Astrocyte of the cerebellum (primary cell): Measurements from ENCODE around the gene KRT82.
"Not testable (repeated sequence)": the region's sequence is repeated elsewhere in the genome, so short reads cannot be mapped to it uniquely, and the experiment has no call there.

Experiments
- DNase-seq: peaks from one replicate; pipeline ENCODE4 v3.0.0-alpha.2; 2011; ENCODE audit warnings: low read depth
- H3K4me3 ChIP-seq: 2 replicates; pipeline ENCODE4 v1.5.1; 2011; ENCODE audit warnings: mild to moderate bottlenecking, low read depth, low read length, moderate library complexity
- in situ Hi-C: cut with HindIII; loops from 2 replicates; pipeline ENCODE4 v1.10.0; 2017; ENCODE audit warnings: low sequenced_read_pairs
- TF ChIP-seq, protein P1 (sequence below): IDR thresholded peaks from 2 replicates; pipeline ENCODE4 v1.5.1; 2012; ENCODE audit warnings: low read length, low read depth, moderate library complexity, mild to moderate bottlenecking; ENCODE audit errors: missing control alignments

The KRT82 gene

DNA sequence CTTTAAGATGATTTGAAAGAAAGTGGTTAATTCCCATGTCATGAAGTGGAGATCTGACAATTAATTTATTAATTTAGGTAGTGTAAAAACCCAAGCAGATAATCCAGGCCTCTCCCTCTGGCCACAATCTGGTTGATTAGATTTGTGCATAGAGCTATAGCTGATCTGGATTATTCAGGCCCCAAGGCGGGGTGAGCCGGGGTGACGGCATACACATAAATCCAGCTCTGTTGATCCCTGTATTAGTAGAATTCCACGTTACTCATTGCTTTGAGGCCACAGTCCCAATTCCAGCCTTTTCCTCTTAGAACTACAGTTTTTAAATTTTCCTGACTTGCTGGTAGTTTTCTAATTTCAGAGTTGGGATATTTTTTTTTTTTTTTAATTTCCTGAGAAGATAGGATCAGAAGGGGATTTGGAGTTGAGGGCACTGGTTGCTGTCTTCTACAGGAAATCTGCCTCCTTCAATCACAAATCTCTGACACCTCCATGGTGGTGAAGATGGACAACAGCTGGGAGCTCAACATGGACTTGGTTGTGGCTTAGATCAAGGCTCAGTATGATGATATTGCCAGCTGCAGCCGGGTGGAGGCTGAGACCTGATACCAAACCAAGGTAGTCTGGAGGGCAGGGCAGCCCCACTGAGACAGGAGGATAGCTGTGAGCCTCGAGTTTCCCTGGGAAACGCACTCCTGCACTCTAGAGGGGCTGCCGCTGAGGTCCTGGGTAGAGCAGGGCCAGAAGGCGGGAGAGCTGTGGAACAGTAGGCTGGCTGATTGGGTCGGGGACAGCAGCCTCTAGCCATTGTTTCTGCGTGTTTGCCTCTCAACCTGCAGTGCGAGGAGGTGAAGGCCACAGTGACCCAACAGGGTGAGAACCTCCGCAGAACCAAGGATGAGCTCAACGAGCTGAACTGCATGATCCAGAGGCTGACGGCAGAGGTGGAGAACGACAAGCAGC is 58.3 kb downstream of the KRT82 start:
- DNase-seq: no peak
- in situ Hi-C loops: no loop called here
- no peak overlapping the region for H3K4me3 ChIP-seq
- TF ChIP-seq, protein P1, sequence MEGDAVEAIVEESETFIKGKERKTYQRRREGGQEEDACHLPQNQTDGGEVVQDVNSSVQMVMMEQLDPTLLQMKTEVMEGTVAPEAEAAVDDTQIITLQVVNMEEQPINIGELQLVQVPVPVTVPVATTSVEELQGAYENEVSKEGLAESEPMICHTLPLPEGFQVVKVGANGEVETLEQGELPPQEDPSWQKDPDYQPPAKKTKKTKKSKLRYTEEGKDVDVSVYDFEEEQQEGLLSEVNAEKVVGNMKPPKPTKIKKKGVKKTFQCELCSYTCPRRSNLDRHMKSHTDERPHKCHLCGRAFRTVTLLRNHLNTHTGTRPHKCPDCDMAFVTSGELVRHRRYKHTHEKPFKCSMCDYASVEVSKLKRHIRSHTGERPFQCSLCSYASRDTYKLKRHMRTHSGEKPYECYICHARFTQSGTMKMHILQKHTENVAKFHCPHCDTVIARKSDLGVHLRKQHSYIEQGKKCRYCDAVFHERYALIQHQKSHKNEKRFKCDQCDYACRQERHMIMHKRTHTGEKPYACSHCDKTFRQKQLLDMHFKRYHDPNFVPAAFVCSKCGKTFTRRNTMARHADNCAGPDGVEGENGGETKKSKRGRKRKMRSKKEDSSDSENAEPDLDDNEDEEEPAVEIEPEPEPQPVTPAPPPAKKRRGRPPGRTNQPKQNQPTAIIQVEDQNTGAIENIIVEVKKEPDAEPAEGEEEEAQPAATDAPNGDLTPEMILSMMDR: no peak

DNA sequence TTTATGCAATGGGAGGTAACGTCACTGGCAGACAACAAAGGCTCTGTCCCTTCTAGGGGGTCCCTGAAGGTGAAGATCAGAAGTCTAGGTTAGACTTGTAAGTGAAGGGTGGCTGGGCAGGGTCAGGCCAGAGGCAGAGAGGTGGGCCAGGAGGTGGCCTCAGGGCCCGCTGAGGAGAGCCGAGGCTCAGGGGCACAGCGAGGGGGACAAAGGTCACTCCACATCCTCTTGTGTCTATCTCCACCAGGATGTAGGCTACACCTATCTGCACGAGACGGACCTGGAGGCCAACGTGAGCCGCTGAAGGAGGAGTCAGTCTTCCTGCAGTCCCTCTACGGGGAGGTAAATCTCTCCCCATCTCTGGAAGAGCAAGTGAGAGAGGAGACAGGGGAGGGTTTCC is 59.1 kb downstream of the KRT82 start:
- DNase-seq: no peak
- in situ Hi-C loops: no loop called here
- TF ChIP-seq, protein P1: no peak
- no peak overlapping the region for H3K4me3 ChIP-seq

DNA sequence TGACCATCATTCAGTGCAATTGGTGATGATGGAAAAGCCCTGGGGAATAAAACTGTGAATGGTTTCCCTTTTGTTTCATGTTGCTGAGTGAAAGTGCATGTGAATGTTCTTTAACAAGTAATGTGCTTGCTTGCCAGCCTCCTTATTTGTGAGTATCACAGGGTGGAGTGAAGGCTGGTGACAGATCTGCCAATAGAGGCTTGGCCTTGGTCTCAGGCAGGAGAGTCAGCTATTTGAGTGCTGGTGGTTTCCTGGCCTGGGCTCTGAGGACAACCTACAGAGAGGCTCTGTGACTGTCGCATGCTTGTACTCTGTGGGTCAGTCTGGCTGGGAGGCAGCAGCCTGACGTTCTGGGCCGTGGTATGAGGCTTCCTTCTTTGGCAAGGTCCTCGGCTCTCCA is 59.5 kb downstream of the KRT82 start:
- in situ Hi-C loops: no loop called here
- H3K4me3 ChIP-seq: no peak overlapping the region
- DNase-seq: no peak
- TF ChIP-seq, protein P1: no peak

DNA sequence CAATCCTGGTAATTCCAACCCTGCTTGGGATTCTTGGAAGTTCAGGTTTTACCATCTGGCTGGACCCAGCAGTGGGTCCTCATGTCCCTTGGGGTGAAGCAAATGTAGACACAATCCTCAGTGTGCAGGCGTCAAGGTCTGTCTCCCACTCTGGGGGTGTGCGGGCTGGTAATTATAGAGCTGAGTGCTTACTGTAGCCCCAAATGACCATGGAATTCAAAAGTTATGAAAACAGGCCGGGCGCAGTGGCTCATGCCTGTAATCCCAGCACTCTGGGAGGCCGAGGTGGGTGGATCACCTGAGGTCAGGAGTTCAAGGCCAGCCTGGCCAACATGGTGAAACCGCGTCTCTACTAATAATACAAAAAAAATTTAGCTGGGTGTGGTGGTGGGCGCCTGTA is 61.1 kb downstream of the KRT82 start:
- in situ Hi-C loops, DNase-seq, H3K4me3 ChIP-seq: not testable (repeated sequence)

DNA sequence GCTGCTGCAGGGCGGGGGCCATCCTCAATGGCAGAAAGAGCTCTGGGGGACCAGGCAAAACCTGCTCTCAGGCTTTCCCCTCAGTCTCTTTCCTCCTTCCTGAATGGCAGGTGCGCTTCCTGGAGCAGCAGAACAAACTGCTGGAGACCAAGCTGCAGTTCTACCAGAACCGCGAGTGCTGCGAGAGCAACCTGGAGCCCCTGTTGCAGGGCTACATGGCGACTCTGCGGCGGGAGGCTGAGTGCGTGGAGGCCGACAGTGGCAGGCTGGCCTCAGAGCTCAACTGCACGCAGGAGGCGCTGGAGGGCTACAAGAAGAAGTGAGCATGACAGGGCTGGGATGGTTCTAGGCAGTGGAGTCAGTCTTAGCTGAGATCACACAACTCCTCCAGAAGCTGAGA is 62.0 kb downstream of the KRT82 start:
- TF ChIP-seq, protein P1: no peak
- H3K4me3 ChIP-seq: no peak overlapping the region
- in situ Hi-C loops: no loop called here
- DNase-seq: no peak
